Pancreas (tissue), 10 donors: Measurements from ENCODE around the gene HIVEP3. TPM values are rescaled to one million over a fixed set of nuclear protein-coding genes. Genes with fewer than 3 reads are reported as not detected.
A peak's percentile ranks its signal among the peaks of the same experiment; 100 is the strongest.

ENCODE experiments used
- ATAC-seq, 4 donors: fragments of 200-7000 bp; cut with Tn5 transposase; one replicate each; pipeline versions ENCODE4 v1.8.0 to v1.9.1; 2020; ENCODE audit warnings: mild to moderate bottlenecking in 4 of 4, moderate library complexity in 4 of 4
- DNase-seq, 6 donors: peaks; one replicate each; pipeline ENCODE4 v3.0.0-alpha.2; 2020
- FAIRE-seq: peaks from 2 replicates; lab custom pipeline; 2012; peaks lifted over from hg19 to GRCh38; lab: Jason Lieb, UNC
- H3K27ac ChIP-seq, 4 donors: fragments of 200-600 bp; sonication (generic); 1 replicate in 3 of 4; 2 replicates in 1 of 4; pipeline versions ENCODE4 v1.5.0 to v1.8.0; 2020
- H3K27me3 ChIP-seq, 4 donors: fragments of 200-600 bp; one replicate each; pipeline ENCODE4 v1.8.0; 2021
- H3K36me3 ChIP-seq, 3 donors: fragments of 200-600 bp; sonication (generic) in 1 of 3; one replicate each; pipeline versions ENCODE4 v1.5.0 to v1.8.0; 2020 to 2021
- H3K4me1 ChIP-seq, 3 donors: fragments of 200-600 bp; one replicate each; pipeline ENCODE4 v1.8.0; 2021
- H3K4me3 ChIP-seq, 4 donors: fragments of 200-600 bp; sonication (generic) in 2 of 4; one replicate each; pipeline versions ENCODE4 v1.5.0 to v1.8.0; 2020 to 2021
- H3K9me3 ChIP-seq, 4 donors: fragments of 200-600 bp; one replicate each; pipeline ENCODE4 v1.8.0; 2021
- WGBS, 2 donors: extraction: QIAGEN DNeasy Blood & Tissue Kit; methylation state at CpG; one replicate each; pipeline ENCODE4 v1.1.7; 2013; 5-methylcytosine and 5-hydroxymethylcytosine counted together
- intact Hi-C, 3 donors: fragments of 100-400 bp; cut with DNase I; formaldehyde crosslinking; loops; one replicate each; pipeline versions ENCODE4 v1.11.1 to v1.14.2; 2022
- polyA plus RNA-seq, 2 donors: library from polyadenylated mRNA; stranded (reverse); fragments of 200-250 nt; gene quantifications; one replicate each; pipeline ENCODE4 v1.2.3, GENCODE V29; 2013
- total RNA-seq, 6 donors: library from RNA; stranded (reverse); fragmentation: NEBNext Ultra II Directional in 4 of 6; extraction: Animal tissue kit (Norgen Biotek cat#: 25700) in 4 of 6; gene quantifications; one replicate each; pipeline versions ENCODE4 v1.2.1 to v1.2.4, GENCODE V29; 2021 to 2023
- TF ChIP-seq, protein P1 (sequence below), 4 donors: fragments of 200-600 bp; sonication (generic) in 3 of 4; IDR thresholded peaks; one replicate each; pipeline versions ENCODE4 v1.5.0 to v1.8.0; 2021; ENCODE audit warnings: antibody characterized with exemption in 4 of 4
- donor health status: healthy with polysubstance abuse.
- donor health status: DM: no; HTN: no; CAD: no; lungs with moderate emphysema.
- donor health status: DM: no; HTN: no; CAD: no.
- donor health status: control.
- donor health status: control.
- donor health status: Bipolar disorder and iron deficiency.
- donor health status: DM: yes; HTN: yes; CAD: no.
- donor health status: DM: no; HTN: no; CAD: no.
- donor health status: DM: no; HTN: no; CAD: no.
- donor health status: DM: yes; HTN: yes; CAD: no.

The HIVEP3 gene
- total and polyA plus RNA-seq, 8 donors: 2.7 to 5.0 (median 3.1) TPM

GRCh38 chr1:41617336-41617735 is 301.4 kb downstream of the HIVEP3 start:
- 84 to 86% methylated on average over 5 of the region's 5 CpGs for WGBS, 2 donors
- DNase-seq (no peak), ATAC-seq (no peak), FAIRE-seq (no peak)
- TF ChIP-seq, protein P1, sequence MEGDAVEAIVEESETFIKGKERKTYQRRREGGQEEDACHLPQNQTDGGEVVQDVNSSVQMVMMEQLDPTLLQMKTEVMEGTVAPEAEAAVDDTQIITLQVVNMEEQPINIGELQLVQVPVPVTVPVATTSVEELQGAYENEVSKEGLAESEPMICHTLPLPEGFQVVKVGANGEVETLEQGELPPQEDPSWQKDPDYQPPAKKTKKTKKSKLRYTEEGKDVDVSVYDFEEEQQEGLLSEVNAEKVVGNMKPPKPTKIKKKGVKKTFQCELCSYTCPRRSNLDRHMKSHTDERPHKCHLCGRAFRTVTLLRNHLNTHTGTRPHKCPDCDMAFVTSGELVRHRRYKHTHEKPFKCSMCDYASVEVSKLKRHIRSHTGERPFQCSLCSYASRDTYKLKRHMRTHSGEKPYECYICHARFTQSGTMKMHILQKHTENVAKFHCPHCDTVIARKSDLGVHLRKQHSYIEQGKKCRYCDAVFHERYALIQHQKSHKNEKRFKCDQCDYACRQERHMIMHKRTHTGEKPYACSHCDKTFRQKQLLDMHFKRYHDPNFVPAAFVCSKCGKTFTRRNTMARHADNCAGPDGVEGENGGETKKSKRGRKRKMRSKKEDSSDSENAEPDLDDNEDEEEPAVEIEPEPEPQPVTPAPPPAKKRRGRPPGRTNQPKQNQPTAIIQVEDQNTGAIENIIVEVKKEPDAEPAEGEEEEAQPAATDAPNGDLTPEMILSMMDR (IDR thresholded peaks at IDR 0.05): no peak
- Histone ChIP-seq H3K27me3 (no peaks in the 10 kb centered on the region), H3K4me1 (peaks cover 0 to 10% (median 8%) of the 10 kb centered on the region in 3 donors), H3K36me3 (no peaks in the 10 kb centered on the region), H3K9me3 (no peaks in the 10 kb centered on the region), H3K4me3 (no peak overlapping the region), H3K27ac (peak overlapping the region in 1 of 4 donors; percentile 41)
- intact Hi-C loops: no loop called here

DNA sequence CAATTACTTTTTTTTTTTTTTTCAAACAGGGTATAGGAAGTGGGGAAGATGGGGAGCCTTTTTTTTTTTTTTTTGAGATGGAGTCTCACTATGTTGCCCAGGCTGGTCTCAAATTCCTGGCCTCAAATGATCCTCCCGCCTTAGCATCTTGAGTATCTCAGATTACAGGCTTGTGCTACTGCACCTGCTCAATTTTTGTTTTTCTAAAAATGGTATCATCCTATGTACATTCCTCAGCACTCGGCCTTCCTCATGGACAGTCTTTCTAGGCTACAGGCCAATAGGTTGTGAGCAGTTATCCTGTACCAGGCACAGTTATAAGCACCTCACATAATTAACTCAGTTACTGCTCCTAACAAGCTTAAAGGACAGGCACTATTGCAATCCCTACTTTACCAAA is 302.2 kb downstream of the HIVEP3 start:
- no peak for DNase-seq
- TF ChIP-seq, protein P1 (IDR thresholded peaks at IDR 0.05): no peak

GRCh38 chr1:41615981-41616380 is 302.7 kb downstream of the HIVEP3 start:
- intact Hi-C loops: no loop called here

More for the DNA sequence above, 302.2 kb downstream of the HIVEP3 start:
- Histone ChIP-seq H3K36me3 (no peaks in the 10 kb centered on the region), H3K27ac (no peak overlapping the region), H3K4me3 (no peak overlapping the region), H3K9me3 (no peaks in the 10 kb centered on the region), H3K4me1 (peaks cover 0 to 10% (median 8%) of the 10 kb centered on the region in 3 donors), H3K27me3 (no peaks in the 10 kb centered on the region)
- FAIRE-seq (no peak), ATAC-seq (no peak)
- intact Hi-C loops: no loop called here
- 85 to 86% methylated on average over 2 of the region's 2 CpGs for WGBS, 2 donors

DNA sequence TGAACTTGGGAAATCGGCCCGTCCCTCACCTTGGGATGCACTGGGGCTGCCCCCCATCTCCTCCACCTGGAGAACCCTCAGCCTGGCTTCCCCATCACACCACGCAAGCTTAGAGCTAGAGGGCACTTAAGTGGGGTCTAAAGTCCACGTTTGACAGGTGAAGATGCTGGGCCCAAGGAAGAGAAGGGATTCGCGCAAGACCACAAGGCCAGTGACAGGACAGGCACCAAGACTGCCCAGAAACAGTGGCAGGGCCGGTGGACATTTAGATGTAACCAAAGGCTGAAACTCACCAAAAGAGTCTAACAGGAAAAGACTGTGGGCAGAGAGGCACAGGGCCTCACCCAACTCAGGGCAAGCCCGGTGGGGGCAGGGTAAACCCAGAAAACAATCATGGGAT is 303.4 kb downstream of the HIVEP3 start:
- DNase-seq (no peak), ATAC-seq (no peak), FAIRE-seq (no peak)
- WGBS, 2 donors: 91 to 93% methylated on average over 8 of the region's 8 CpGs
- no peaks in the 10 kb centered on the region for H3K9me3 ChIP-seq
- TF ChIP-seq, protein P1 (IDR thresholded peaks at IDR 0.05): no peak
- intact Hi-C loops: no loop called here
- H3K27me3 ChIP-seq: no peaks in the 10 kb centered on the region
- no peak overlapping the region for H3K27ac ChIP-seq
- H3K4me3 ChIP-seq: no peak overlapping the region
- H3K36me3 ChIP-seq: no peaks in the 10 kb centered on the region
- peaks cover 0 to 10% (median 8%) of the 10 kb centered on the region in 3 donors for H3K4me1 ChIP-seq

More at GRCh38 chr1:41615981-41616380, 302.7 kb downstream of the HIVEP3 start:
- Histone ChIP-seq H3K9me3 (no peaks in the 10 kb centered on the region), H3K36me3 (no peaks in the 10 kb centered on the region), H3K4me1 (peaks cover 0 to 10% (median 8%) of the 10 kb centered on the region in 3 donors), H3K4me3 (no peak overlapping the region), H3K27ac (no peak overlapping the region), H3K27me3 (no peaks in the 10 kb centered on the region)
- WGBS, 2 donors: 93 to 94% methylated on average over 2 of the region's 2 CpGs
- FAIRE-seq (no peak), DNase-seq (no peak), ATAC-seq (no peak)
- TF ChIP-seq, protein P1 (IDR thresholded peaks at IDR 0.05): no peak

DNA sequence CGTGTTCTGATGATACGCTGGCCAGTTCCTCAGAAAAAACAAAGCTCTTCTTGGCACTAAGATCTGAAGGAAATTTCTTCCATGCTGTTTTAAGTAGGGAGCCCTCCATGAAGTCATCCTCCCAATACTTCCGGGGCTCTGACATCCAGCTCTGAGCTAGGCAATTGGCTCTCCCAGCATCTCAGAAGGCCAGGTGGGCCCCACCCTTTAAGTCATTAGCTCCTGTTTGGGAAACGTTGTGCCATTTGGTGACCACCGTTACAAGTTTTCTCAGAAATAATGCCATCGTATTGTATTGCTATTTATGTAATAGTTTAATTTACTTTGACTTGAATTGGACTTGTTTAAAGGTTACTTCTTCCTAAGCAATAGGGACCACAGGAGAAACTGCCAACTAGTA is 303.9 kb downstream of the HIVEP3 start:
- 85 to 91% methylated on average over 6 of the region's 6 CpGs for WGBS, 2 donors
- TF ChIP-seq, protein P1 (IDR thresholded peaks at IDR 0.05): no peak
- Histone ChIP-seq H3K4me1 (peaks cover 0 to 10% (median 8%) of the 10 kb centered on the region in 3 donors), H3K4me3 (no peak overlapping the region), H3K9me3 (no peaks in the 10 kb centered on the region), H3K27me3 (no peaks in the 10 kb centered on the region), H3K27ac (no peak overlapping the region), H3K36me3 (no peaks in the 10 kb centered on the region)
- no peak for ATAC-seq
- intact Hi-C loops: no loop called here
- no peak for FAIRE-seq
- no peak for DNase-seq
